RWPE1 (cell line): ENCODE results near the gene ARFGEF3.

ENCODE experiments used
- CTCF ChIA-PET: fragments of 350-600 bp; sonication (Branson Sonifier 250); formaldehyde crosslinking; extraction: SDS; loops from one replicate; lab custom pipeline; 2021; lab: Yijun Ruan, JAX
- POLR2A ChIA-PET: fragments of 400-600 bp; formaldehyde crosslinking; extraction: SDS; loops from one replicate; lab custom pipeline; 2020; ENCODE audit warnings: antibody characterized with exemption; ENCODE audit not compliant: low non-redundant PET; lab: Yijun Ruan, JAX
- DNase-seq: peaks from one replicate; pipeline ENCODE4 v3.0.0; 2012; ENCODE audit warnings: low spot score
- H3K27ac ChIP-seq: fragments of 450-650 bp; 2 replicates; pipeline ENCODE4 v1.5.1; 2017
- TF ChIP-seq, protein P1 (sequence below): fragments of 450-650 bp; conservative IDR thresholded peaks from 2 replicates; pipeline ENCODE4 v1.5.1; 2017; ENCODE audit warnings: low read depth, mild to moderate bottlenecking

Gene ARFGEF3

DNA sequence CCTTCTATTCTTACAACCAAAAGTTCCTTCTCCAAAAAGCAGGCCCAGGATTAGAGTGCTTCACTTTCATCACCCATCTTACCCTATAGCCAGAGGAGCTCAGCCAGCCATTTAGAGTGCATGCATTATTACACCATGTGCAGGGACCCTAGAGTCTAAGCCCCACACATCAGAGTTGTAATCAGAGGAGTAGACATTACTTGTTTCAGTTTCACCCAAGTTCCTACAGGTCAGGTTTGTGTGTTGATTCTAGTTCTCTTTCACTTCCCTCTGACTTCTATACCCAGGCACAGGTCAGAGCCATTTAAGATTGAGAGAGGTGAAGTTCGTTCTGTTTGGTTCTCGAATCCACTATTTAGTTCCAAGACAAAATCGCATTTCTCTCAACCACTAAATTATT, 16.3 kb upstream of the ARFGEF3 start:
- DNase-seq = no peak
- POLR2A ChIA-PET = no interaction called here
- H3K27ac ChIP-seq = no peak overlapping the region
- CTCF ChIA-PET = interaction anchor here (0.7 kb wide), 1 partner anchor 8 kb away, joined by 3 read pairs; no protein-coding TSS in a partner anchor
- TF ChIP-seq, protein P1, sequence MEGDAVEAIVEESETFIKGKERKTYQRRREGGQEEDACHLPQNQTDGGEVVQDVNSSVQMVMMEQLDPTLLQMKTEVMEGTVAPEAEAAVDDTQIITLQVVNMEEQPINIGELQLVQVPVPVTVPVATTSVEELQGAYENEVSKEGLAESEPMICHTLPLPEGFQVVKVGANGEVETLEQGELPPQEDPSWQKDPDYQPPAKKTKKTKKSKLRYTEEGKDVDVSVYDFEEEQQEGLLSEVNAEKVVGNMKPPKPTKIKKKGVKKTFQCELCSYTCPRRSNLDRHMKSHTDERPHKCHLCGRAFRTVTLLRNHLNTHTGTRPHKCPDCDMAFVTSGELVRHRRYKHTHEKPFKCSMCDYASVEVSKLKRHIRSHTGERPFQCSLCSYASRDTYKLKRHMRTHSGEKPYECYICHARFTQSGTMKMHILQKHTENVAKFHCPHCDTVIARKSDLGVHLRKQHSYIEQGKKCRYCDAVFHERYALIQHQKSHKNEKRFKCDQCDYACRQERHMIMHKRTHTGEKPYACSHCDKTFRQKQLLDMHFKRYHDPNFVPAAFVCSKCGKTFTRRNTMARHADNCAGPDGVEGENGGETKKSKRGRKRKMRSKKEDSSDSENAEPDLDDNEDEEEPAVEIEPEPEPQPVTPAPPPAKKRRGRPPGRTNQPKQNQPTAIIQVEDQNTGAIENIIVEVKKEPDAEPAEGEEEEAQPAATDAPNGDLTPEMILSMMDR = no peak

DNA sequence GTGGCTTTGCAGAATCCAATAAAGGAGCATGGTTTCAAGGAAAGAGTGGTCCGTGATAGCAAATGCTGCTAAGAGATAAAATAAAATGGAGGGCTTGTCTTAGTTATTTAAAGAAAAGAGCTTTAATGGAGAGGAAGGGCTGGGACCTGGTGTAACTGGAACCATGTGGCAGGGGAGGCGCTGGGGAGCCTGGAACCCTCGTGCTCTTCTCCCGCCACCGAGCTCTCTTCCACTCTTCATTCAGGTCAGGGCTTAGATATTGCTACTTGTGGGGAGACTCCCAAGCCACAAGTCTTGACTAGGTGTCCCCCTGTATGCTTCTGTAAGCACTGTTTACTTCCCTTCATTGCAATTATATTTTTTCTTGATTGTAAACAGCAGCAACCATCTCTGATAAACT, 15.2 kb upstream of the ARFGEF3 start:
- TF ChIP-seq, protein P1 = no peak
- no peak for DNase-seq
- no peak overlapping the region for H3K27ac ChIP-seq
- CTCF ChIA-PET = interaction anchor here (0.6 to 0.8 kb wide), 2 partner anchors 253 to 555 kb away, joined by 3 read pairs; no protein-coding TSS in a partner anchor
- POLR2A ChIA-PET = no interaction called here

DNA sequence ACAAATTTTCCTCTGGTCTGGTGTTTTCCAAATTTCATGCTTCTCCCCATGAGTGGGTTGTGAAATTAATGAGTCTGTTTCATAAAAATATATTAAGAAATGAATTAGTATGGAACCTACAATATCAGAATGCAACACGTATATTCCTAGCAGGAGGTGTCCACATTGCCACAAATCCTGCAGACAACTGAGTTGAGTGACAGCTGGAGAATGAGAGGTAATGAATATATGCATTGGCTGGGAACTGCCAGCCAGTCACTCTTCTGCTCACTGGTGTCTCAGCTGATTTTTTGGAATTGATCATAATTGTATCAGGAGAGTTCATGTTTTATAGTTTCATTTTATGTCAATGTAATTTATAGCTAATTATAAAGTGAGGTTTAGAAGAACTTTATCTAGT, 6.3 kb upstream of the ARFGEF3 start:
- TF ChIP-seq, protein P1 = no peak
- CTCF ChIA-PET = no interaction called here
- POLR2A ChIA-PET = no interaction called here
- DNase-seq = no peak
- H3K27ac ChIP-seq = no peak overlapping the region

DNA sequence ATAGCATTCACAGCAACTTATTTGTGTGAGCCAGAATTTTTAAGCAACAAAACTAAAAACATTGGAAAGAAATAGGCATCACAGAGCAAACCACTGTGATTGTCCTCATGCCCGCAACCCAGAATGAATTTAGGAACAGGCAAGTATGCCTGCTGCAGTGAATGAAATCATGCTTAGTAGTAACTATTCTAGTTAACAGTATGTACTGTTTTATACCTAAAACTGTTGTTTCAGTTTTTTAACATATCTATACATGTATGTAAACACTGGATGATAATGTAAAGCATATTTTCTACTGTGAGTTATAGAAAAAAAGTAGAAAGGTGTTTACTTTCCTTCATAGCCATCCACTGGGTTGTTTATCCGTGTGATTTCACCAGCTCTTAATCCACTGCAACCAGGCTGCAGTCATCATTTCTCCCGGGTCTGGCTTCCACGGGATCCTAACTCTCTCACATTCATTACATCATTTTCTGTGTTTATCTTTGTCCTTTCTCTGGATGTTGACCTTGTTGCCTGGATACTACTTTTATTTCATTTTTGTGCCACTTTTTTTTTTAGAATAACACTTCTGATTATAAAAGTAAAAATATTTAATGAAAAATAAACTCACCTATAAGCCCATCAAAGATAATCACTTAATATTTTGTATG, 3.6 kb upstream of the ARFGEF3 start:
- no peak overlapping the region for H3K27ac ChIP-seq
- TF ChIP-seq, protein P1 = no peak
- ChIA-PET CTCF (no interaction called here), POLR2A (no interaction called here)
- DNase-seq = no peak

DNA sequence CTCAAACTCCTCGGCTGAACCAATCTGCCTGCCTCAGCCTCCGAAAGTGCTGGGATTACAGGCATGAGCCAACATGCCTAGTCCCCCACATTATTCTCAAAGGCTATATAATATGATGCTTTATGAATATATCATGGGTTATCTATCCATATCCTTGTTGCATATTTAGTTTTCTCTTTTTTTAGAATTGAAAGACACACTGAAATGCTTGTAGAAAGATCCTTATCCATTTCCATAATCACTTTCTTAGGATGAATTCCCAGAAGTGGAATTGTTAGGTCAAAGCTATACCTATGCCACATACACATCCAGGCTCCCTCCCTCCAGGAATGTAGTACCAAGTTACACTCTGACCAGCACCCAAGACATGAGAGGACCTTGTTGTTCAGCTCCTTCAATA, 2.5 kb upstream of the ARFGEF3 start:
- TF ChIP-seq, protein P1 = no peak
- no peak for DNase-seq
- ChIA-PET CTCF (no interaction called here), POLR2A (no interaction called here)
- H3K27ac ChIP-seq = no peak overlapping the region

DNA sequence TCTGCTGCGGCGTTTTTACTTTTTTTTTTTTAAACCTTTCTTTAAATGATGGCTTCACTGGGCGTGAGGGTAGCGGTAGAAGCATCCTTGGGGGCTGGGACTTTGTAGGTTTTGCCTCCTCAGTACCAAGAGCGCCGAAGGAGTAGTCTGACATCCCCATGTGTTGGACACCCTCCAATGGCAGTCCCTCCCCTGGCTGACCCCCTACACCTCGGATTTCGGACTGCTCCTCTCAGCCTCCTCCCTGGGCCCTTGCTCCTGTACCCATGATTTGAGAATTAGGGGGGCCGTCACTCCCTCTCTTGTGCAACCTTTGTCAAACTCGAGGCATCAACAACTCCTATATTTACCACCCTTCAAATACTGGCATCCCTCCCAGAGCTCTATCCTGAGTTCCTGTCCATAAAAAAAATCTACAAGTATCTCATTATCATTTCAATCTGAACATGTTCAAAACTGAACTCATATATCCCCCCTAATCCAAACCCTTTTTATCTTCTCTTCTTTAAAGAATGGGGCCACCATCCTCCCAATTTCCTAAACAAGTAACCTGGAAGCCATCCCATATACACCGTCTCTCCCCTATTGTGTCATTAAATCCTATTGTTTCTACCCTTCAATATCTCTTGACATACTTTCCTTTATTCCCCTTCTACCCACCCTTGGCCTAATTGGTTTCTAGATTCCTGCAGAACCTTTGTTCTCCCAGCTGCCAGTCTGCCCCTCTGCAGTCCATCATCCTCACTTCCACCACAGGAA, 1.2 kb upstream of the ARFGEF3 start:
- CTCF ChIA-PET = interaction anchor here (0.6 kb wide), 1 partner anchor 27 kb away, joined by 3 read pairs; no protein-coding TSS in a partner anchor
- no peak for DNase-seq
- H3K27ac ChIP-seq = no peak overlapping the region
- TF ChIP-seq, protein P1 = no peak
- POLR2A ChIA-PET = no interaction called here
